HG02571 (cell line): ENCODE results near the gene DHX30.

ENCODE experiments used
- ATAC-seq: cut with Tn5 transposase; IDR thresholded peaks from one replicate; pipeline ENCODE4 v1.9.1; 2021; ENCODE audit warnings: mild to moderate bottlenecking, moderate library complexity; ENCODE audit not compliant: unreplicated experiment

Gene DHX30

GRCh38 chr3:47850564-47851410, 47.8 kb downstream of the DHX30 start:
- ATAC-seq: no peak

GRCh38 chr3:47851888-47852603, 49.1 kb downstream of the DHX30 start:
- ATAC-seq: no peak

- no peak for ATAC-seq
Measured at GRCh38 chr3:47852604-47853602, 50.0 kb downstream of the DHX30 start.

GRCh38 chr3:47854267-47854666, 51.3 kb downstream of the DHX30 start:
- ATAC-seq: no peak

GRCh38 chr3:47854720-47855455, 52.0 kb downstream of the DHX30 start:
- no peak for ATAC-seq

GRCh38 chr3:47855461-47856383, 52.8 kb downstream of the DHX30 start:
- no peak for ATAC-seq

GRCh38 chr3:47856669-47857068, 53.7 kb downstream of the DHX30 start:
- ATAC-seq: no peak

- ATAC-seq: no peak
Measured at GRCh38 chr3:47857151-47857550, 54.2 kb downstream of the DHX30 start.

GRCh38 chr3:47859956-47860605, 57.1 kb downstream of the DHX30 start:
- ATAC-seq: no peak

- ATAC-seq: no peak
Measured at GRCh38 chr3:47863391-47864128, 60.6 kb downstream of the DHX30 start.

- ATAC-seq: no peak
Measured at GRCh38 chr3:47865192-47865591, 62.3 kb downstream of the DHX30 start.

GRCh38 chr3:47867451-47868044, 64.6 kb downstream of the DHX30 start:
- no peak for ATAC-seq

GRCh38 chr3:47868306-47868705, 65.4 kb downstream of the DHX30 start:
- ATAC-seq: no peak

- no peak for ATAC-seq
Measured at GRCh38 chr3:47870156-47870555, 67.2 kb downstream of the DHX30 start.

- ATAC-seq: no peak
Measured at GRCh38 chr3:47870702-47871260, 67.8 kb downstream of the DHX30 start.

GRCh38 chr3:47871389-47871788, 68.5 kb downstream of the DHX30 start:
- no peak for ATAC-seq

- no peak for ATAC-seq
Measured at GRCh38 chr3:47872916-47873315, 70.0 kb downstream of the DHX30 start.
